ENCODE measurements around the gene NRDE2.
"Not testable (repeated sequence)": the region's sequence is repeated elsewhere in the genome, so short reads cannot be mapped to it uniquely, and the experiment has no call there.

NRDE2 gene

GRCh38 chr14:90342327-90342726 is 10.6 kb upstream of the NRDE2 start:
- DNase-seq, result no peak

DNA sequence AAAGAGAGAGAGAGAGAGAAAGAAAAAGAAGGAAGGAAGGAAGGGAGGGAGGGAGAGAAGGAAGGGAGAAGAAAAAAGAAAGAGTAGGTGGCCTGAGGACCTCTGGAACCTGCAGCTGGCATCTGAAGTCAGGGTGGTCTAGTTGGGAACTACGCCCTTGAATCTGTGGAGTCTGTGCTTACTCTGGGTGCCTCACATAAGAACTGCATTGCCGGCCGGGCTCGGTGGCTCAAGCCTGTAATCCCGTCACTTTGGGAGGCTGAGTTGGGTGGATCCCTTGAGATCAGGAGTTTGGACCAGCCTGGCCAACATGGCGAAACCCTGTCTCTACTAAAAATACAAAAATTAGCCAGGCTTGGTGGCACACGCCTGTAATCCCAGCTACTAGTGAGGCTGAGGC is 10.0 kb upstream of the NRDE2 start:
- DNase-seq, result no peak

GRCh38 chr14:90341232-90341631 is 9.5 kb upstream of the NRDE2 start:
- not testable (repeated sequence) for DNase-seq

DNA sequence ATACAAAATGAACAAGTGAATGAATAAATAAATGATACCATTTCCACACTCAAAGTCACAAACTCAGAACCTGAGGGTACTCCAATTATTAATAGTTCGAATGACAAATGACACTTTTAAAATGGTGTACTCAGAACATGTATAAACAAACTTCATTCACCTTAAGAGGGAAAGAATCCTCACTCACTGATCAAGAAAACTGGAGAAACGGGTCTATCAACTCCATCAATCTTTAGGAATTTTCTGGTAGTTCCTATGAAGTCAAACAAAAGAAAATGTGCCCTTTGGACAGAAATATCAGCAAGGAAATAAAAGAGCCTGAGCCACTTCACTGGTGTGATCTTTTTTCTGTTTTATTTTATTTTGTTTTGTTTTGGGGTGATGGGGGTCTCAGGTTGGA is 5.2 kb upstream of the NRDE2 start:
- DNase-seq, result no peak

DNA sequence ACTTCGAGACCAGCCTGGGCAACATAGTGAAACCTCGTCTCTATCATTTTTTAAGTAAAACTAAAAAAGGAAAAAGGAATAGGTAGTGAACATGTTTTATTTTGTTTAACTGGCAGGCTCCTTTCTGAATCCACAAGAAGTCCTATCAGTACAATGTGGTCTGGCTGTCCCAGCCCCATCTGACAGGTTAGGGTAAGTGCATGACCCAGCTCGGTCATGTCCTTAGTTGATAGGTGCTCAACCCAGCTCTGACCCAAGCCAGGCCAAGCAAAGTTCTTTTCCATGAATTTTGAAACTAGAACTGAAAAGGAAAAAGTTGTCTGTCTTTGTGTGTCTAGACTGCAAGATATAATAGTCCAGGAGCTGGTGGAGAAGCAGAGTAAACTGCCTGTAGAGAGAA is 4.7 kb upstream of the NRDE2 start:
- peak; percentile 23 for DNase-seq

GRCh38 chr14:90332271-90332584 is 487 bp upstream of the NRDE2 start:
- DNase-seq, result no peak

GRCh38 chr14:90330203-90331196 is 1.2 kb downstream of the NRDE2 start:
- no peak for DNase-seq

GRCh38 chr14:90321891-90322290 is 9.8 kb downstream of the NRDE2 start:
- no peak for DNase-seq

DNA sequence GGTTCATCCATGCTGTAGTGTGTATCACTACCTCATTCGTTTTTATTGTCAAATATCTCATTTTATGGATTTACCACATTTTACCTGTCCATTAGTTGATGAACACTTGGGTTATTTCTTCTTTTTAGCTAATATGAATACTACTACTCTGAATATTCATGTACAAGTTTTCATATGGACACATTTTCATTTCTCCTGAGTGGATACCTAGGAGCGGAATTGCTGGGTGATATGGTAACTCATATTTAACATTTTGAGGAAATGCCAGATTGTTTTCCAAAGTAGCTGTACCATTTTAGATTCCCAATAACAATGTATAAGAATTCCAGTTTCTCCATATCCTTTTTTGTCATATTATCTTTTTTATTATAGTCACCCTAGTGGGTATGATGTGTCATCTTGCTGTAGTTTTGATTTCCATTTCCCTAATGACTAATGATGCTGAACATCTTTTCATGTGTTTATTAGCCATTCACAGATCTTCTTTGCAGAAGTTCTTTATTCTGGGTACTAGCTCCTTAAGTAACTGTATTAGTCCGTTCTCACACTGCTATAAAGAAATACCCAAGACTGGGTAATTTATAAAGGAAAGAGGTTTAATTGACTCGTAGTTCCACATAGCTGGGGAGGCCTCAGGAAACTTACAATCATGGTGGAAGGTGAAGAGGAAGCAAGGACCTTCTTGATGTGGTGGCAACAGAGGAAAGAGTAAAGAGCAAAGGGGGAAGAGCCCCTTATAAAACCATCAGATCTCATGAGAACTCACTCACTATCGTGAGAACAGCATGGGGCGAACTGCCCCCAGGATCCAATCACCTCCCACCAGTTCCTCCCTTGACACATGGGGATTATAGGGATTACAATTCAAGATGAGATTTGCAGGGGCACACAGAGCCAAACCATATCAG is 11.9 kb downstream of the NRDE2 start:
- no peak for DNase-seq

DNA sequence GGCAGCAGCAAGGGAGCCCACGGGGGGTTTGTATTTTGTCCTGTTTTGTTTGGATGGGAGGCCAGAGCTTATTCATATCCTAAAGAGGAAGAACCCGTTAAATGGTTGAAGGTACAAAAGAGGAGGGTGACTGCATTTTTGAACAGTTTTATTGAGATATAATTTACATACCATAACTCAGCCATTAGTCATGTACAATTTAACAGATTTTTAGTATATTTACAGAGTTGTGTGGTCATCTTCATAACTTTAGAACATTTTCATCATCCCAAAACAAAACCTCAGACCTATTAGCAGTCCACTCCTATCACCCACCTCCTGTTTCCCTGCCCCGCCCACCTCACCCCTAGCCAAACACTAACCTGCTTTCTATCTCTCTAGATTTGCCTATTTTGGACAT is 12.6 kb downstream of the NRDE2 start:
- no peak for DNase-seq

DNA sequence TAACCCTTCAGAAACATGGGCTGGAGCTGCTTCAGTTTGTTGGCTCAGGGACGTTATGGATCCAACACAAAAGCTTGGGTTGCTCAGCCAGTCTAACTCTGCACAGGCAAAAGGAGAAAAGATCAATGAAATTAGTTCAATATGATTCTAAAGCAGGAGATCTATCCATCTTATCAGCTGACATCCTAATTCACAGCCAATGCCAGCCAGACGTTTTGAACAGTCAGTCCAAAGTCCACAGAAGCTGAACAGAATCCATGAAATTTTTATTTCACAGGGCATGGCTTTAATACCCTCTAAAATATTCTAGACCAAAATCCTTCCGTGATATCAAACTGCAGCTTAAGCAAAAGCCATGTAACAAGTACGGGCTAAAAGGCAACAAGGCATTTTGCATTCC is 13.7 kb downstream of the NRDE2 start:
- no peak for DNase-seq

GRCh38 chr14:90317286-90317685 is 14.5 kb downstream of the NRDE2 start:
- DNase-seq, result no peak

GRCh38 chr14:90308561-90308960 is 23.2 kb downstream of the NRDE2 start:
- DNase-seq, result no peak

DNA sequence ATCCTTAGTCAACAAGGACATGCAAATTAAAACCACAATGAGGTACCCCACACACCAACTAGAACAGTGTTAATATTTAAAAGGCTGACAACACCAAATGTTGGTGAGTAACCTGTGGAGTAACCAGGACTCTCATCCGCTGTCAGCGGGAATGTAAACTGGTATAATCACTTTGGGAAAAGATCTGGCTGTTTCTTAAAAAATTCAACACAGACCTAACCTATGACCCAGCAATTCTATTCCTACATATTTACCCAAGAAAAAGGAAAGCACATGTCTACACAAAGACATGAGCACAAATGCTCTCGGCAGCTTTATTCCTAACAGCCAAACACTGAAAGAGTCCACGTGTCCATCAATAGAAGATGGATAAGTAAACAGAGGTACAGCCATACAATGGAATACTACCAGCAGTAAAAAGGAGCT is 26.6 kb downstream of the NRDE2 start:
- DNase-seq, result no peak

DNA sequence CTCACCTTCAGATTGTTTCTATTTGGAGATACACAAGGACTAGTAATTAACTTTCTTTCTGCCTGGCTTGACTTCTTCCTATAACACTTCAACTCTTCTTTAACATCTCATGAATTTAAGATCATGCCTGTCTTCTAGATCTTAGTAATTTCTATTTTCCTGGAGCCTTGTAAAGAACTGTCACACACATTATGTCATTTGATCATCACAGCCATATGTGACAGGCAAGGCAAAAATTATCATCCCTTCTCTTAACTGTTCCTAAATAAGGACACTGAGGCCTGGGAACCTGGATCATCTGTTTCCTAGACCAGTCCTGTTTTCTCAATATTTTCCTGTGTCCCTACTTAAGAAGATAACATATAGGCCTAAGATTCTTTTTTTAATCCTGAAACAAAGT is 27.2 kb downstream of the NRDE2 start:
- no peak for DNase-seq

DNA sequence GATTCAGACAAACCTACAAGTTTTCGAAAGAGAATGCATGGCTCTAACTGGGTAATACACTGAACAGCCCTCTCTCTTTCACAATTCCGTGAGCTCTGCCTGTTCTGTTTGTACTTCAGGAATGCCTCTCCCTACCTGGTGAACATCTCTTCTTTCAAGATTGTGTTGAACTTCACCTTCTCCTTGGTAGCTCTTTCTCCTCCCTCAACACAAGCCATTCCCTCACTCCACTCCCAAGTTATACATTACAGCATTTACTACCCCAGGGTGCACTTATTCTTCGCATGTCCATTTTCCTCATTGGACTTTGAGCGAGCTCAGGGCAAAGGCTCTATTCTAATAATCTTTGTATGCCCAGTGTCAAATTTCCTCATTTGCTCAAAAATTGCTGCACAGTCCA is 28.3 kb downstream of the NRDE2 start:
- no peak for DNase-seq

- peak; percentile 83 for DNase-seq
Observed at GRCh38 chr14:90302529-90303303, 29.0 kb downstream of the NRDE2 start.

DNA sequence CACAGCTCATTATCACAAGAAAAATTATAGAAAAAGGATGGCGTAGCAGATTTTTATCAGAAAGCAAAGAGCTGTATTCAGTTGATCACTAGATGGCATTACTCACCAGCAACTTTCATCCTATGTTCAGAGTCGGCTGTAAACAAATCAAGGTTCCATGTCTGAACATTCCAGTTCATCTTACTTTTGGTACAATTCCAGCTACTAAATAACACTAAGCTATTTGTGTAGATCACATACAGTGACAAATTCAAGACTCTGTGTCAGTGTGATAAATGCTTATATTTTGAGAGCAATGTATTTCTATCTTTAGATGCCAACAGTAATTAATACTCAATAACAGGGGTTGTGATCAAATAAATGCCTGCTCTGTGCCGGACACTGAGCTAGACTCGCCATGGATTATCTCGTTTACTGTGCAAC is 30.1 kb downstream of the NRDE2 start:
- DNase-seq, result peak; percentile 76

- DNase-seq, result no peak
Observed at GRCh38 chr14:90301122-90301521, 30.6 kb downstream of the NRDE2 start.

GRCh38 chr14:90300611-90301047 is 31.1 kb downstream of the NRDE2 start:
- DNase-seq, result peak; percentile 70

DNA sequence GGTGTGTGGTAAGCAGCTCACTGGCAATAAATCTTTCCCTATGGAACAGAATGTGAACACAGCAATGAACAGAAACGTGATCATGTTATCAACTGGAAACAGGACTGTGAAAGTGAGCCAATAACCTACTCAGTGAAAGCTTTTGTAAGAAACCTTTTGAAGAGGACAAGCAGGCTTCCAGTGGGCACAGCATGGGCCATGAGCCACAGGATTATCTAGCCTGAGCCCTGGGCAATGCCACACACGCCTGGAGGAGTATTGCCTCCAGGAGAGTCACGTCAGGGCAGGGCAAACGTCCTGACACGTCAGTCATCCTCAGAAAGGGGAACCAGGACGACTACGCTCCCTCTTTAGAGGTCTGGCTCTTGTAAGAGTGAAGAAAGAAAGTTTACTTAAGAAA is 32.3 kb downstream of the NRDE2 start:
- peak; percentile 82 for DNase-seq

- DNase-seq, result no peak
Observed at GRCh38 chr14:90297876-90298629, 33.7 kb downstream of the NRDE2 start.
